ENCODE data around the gene ETS1.

Gene ETS1

GRCh38 chr11:128515826-128516778 lies 71.3 kb downstream of the ETS1 start:
- DNase-seq, result peak; percentile 46

- peak; percentile 56 for DNase-seq
These were observed 72.3 kb downstream of the ETS1 start for GRCh38 chr11:128515086-128515485.

- peak; percentile 28 for DNase-seq
These were observed 73.3 kb downstream of the ETS1 start for GRCh38 chr11:128513915-128514681.

GRCh38 chr11:128512474-128512996 lies 74.8 kb downstream of the ETS1 start:
- DNase-seq, result peak; percentile 57

- peak; percentile 4 for DNase-seq
These were observed 75.6 kb downstream of the ETS1 start for GRCh38 chr11:128511712-128512111.

GRCh38 chr11:128509621-128510389 lies 77.6 kb downstream of the ETS1 start:
- DNase-seq, result no peak

- peak; percentile 41 for DNase-seq
These were observed 78.4 kb downstream of the ETS1 start for GRCh38 chr11:128508770-128509510.

- DNase-seq, result peak; percentile 49
These were observed 79.4 kb downstream of the ETS1 start for GRCh38 chr11:128507936-128508335.

GRCh38 chr11:128506999-128507611 lies 80.3 kb downstream of the ETS1 start:
- DNase-seq, result no peak

GRCh38 chr11:128506356-128506755 lies 81.0 kb downstream of the ETS1 start:
- peak; percentile 42 for DNase-seq

GRCh38 chr11:128505449-128506065 lies 81.8 kb downstream of the ETS1 start:
- DNase-seq, result peak; percentile 46

GRCh38 chr11:128504486-128504885 lies 82.9 kb downstream of the ETS1 start:
- peak; percentile 54 for DNase-seq

- peak; percentile 68 for DNase-seq
These were observed 83.9 kb downstream of the ETS1 start for GRCh38 chr11:128503245-128503991.

GRCh38 chr11:128502726-128503125 lies 84.6 kb downstream of the ETS1 start:
- no peak for DNase-seq

- peak; percentile 30 for DNase-seq
These were observed 85.5 kb downstream of the ETS1 start for GRCh38 chr11:128501632-128502549.

GRCh38 chr11:128501008-128501407 lies 86.3 kb downstream of the ETS1 start:
- DNase-seq, result no peak

GRCh38 chr11:128500493-128500892 lies 86.9 kb downstream of the ETS1 start:
- DNase-seq, result no peak

GRCh38 chr11:128499613-128500253 lies 87.6 kb downstream of the ETS1 start:
- no peak for DNase-seq
